Skeletal muscle tissue (tissue), 4 donors: ENCODE results near the gene CHRDL1. TPM values are rescaled to one million over a fixed set of nuclear protein-coding genes. Genes with fewer than 3 reads are reported as not detected.
A peak's percentile ranks its signal among the peaks of the same experiment; 100 is the strongest.
"Not testable (repeated sequence)": the region's sequence is repeated elsewhere in the genome, so short reads cannot be mapped to it uniquely, and the experiment has no call there.

Source experiments
- H3K27ac ChIP-seq: one replicate; pipeline ENCODE4 v1.7.0; 2013; ENCODE audit warnings: mild to moderate bottlenecking, low read depth, low read length, inconsistent platforms
- H3K27me3 ChIP-seq, 3 donors: one replicate each; pipeline ENCODE4 v1.7.0; 2013; ENCODE audit warnings: low read length in 3 of 3; ENCODE audit not compliant: control insufficient read depth in 3 of 3, insufficient read depth in 3 of 3
- H3K36me3 ChIP-seq, 3 donors: one replicate each; pipeline ENCODE4 v1.7.0; 2013; ENCODE audit warnings: low read length in 3 of 3; ENCODE audit not compliant: control insufficient read depth in 3 of 3, insufficient read depth in 3 of 3
- H3K4me1 ChIP-seq, 3 donors: one replicate each; pipeline ENCODE4 v1.7.0; 2013; ENCODE audit warnings: low read length in 3 of 3, mild to moderate bottlenecking in 3 of 3; ENCODE audit not compliant: control insufficient read depth in 3 of 3, insufficient read depth in 3 of 3
- H3K4me3 ChIP-seq, 3 donors: one replicate each; pipeline ENCODE4 v1.7.0; 2013; ENCODE audit warnings: low read length in 3 of 3
- H3K9ac ChIP-seq, 3 donors: one replicate each; pipeline ENCODE4 v1.7.0; 2013; ENCODE audit warnings: low read length in 3 of 3, mild to moderate bottlenecking in 3 of 3, moderate library complexity in 2 of 3, low read depth in 1 of 3
- H3K9me3 ChIP-seq, 3 donors: one replicate each; pipeline ENCODE4 v1.7.0; 2013; ENCODE audit warnings: low read length in 3 of 3; ENCODE audit not compliant: control insufficient read depth in 3 of 3
- total RNA-seq: library from RNA; depleted of rRNA; stranded (reverse); fragments of >200 nt; gene quantifications from one replicate; pipeline ENCODE4 v1.2.3, GENCODE V29; 2014
- donor health status: Osteomylitis.

The CHRDL1 gene
- total RNA-seq: 12.5 TPM

DNA sequence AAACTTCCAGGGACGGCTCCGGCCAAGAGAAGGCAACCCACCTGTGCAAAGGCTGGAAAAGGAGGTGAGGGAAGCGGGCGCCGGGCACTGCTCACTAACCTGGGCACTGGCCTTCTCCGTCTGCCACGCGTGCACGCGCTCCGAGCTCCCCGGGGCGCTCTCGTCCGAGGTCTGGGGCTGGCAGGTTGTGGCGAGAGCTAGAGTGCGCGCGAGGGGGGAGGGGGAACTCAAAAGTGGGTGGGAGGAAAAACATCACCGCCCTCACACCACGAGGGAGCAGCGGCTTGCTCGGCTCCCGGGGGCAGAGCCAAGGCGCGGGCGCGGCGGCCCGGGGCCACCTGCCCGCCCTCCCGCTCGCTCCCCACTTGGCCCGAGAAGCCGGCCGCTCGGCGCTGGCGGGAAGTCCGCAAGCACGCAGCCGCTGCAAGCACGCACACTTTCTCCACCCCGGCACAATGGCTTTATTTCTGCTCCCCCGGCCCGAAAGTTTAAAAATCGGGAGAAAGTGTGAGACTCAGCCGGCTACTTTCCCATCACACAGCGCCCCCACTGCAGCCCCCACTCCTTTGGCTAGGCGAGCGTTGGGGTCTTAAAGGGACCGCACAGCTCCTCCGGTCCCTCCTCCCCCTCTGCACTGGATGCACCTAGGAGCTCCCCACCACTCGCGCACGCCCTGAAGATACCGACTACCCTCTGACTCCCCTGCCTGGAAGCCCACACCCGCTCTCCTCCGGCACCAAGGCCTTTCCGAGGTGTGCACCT is at the start of gene CHRDL1:
Gene CHRDL1, minus strand, starts transcription at position 173 of the 762 bp plus-strand sequence. CDS start 3,636 bp downstream, outside the sequence.
- Histone ChIP-seq H3K27ac (peak within 1 kb of the TSS; percentile 25), H3K9ac (peak within 1 kb of the TSS in 1 of 3 donors; percentile 25), H3K36me3 (no peaks in the 10 kb centered on the region), H3K9me3 (no peaks in the 10 kb centered on the region), H3K27me3 (peaks cover 0 to 21% (median 4%) of the 10 kb centered on the region in 3 donors), H3K4me3 (peak within 1 kb of the TSS; percentile 41 to 54 (median 43)), H3K4me1 (peaks cover 0 to 4% (median 2%) of the 10 kb centered on the region in 3 donors)

- Histone ChIP-seq H3K4me3 (no peak overlapping the region), H3K9me3 (no peaks in the 10 kb centered on the region), H3K36me3 (no peaks in the 10 kb centered on the region), H3K4me1 (no peaks in the 10 kb centered on the region), H3K27me3 (no peaks in the 10 kb centered on the region), H3K27ac (no peak overlapping the region), H3K9ac (no peak overlapping the region)
Observed at GRCh38 chrX:110836982-110837381, 41.4 kb upstream of the CHRDL1 start.

DNA sequence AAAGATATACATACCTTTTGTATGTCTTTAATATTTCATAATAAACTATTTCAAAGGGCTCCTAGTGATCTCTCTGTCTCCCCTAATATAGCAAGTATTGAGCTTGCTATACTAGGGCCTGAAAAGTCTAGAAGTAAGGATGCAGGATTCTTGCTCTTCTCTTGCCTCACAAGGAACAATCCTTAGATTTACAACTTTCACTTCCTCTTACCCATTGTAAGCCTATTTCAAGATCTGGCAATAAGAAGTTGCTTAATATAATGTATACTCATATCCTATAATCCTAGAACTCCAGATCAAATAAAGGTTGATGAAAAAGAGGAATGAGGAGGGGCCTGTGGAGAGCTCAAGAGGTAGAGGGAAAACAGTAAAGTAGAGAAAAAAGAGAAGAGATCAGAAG is 40.8 kb upstream of the CHRDL1 start:
- no peak overlapping the region for H3K27ac ChIP-seq
- no peak overlapping the region for H3K4me3 ChIP-seq
- H3K4me1 ChIP-seq: no peaks in the 10 kb centered on the region
- no peaks in the 10 kb centered on the region for H3K36me3 ChIP-seq
- no peak overlapping the region for H3K9ac ChIP-seq
- no peaks in the 10 kb centered on the region for H3K9me3 ChIP-seq
- no peaks in the 10 kb centered on the region for H3K27me3 ChIP-seq

GRCh38 chrX:110836001-110836400 is 40.4 kb upstream of the CHRDL1 start:
- no peak overlapping the region for H3K27ac ChIP-seq
- no peaks in the 10 kb centered on the region for H3K4me1 ChIP-seq
- no peaks in the 10 kb centered on the region for H3K27me3 ChIP-seq
- H3K36me3 ChIP-seq: no peaks in the 10 kb centered on the region
- no peak overlapping the region for H3K9ac ChIP-seq
- no peak overlapping the region for H3K4me3 ChIP-seq
- H3K9me3 ChIP-seq: no peaks in the 10 kb centered on the region

- H3K4me3 ChIP-seq: no peak overlapping the region
- H3K27me3 ChIP-seq: peaks cover 0 to 5% (median 0%) of the 10 kb centered on the region in 3 donors
- H3K27ac ChIP-seq: no peak overlapping the region
- H3K9me3 ChIP-seq: no peaks in the 10 kb centered on the region
- H3K36me3 ChIP-seq: no peaks in the 10 kb centered on the region
- H3K9ac ChIP-seq: no peak overlapping the region
- no peaks in the 10 kb centered on the region for H3K4me1 ChIP-seq
Observed at GRCh38 chrX:110825972-110826371, 30.4 kb upstream of the CHRDL1 start.

GRCh38 chrX:110816543-110816942 is 20.9 kb upstream of the CHRDL1 start:
- not testable (repeated sequence) for H3K4me3 ChIP-seq, H3K9me3 ChIP-seq

DNA sequence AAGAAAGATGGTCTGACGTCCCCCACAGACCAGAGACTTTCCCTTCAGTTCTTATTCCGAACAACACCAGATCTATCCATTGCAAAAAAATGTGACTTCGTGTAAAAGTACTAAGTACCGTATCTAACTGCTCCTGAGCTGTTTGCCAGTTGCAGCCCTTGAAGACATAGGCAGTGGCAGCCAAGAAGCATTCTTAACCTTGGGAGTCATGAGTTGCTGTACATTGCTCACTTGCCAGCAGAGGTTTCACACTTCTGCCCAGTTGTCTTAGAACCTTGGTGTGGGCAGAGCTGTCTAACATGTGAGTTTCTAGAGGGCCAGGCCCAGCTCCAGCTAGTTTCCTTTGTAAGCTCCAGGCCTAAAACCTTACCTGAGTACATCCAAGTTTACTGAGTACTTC is 10.5 kb upstream of the CHRDL1 start:
- Histone ChIP-seq H3K9me3 (no peaks in the 10 kb centered on the region), H3K9ac (no peak overlapping the region), H3K27ac (no peak overlapping the region), H3K36me3 (no peaks in the 10 kb centered on the region), H3K27me3 (no peaks in the 10 kb centered on the region), H3K4me3 (no peak overlapping the region), H3K4me1 (no peaks in the 10 kb centered on the region)

More at GRCh38 chrX:110816543-110816942, 20.9 kb upstream of the CHRDL1 start:
- H3K27me3 ChIP-seq, H3K9ac ChIP-seq, H3K27ac ChIP-seq, H3K4me1 ChIP-seq, H3K36me3 ChIP-seq: not testable (repeated sequence)

DNA sequence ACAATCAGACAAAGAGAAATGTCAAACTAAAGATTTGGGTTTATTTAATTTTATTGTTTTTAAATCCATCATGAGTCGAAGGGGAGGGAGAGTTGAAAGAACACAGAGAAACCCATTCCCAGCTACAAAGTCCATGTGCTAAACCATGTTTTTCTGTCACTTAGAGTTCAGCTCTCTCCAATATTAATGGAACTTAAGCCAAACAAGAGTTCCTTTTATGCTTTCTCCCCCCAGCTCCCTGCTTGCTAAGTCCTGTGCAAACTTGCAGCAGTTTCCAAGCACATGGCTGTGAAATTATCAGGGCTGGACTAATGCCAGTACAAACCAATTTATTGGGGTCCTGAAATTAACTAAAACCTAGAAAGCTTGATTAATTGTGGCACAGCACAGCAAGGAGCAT is 9.7 kb upstream of the CHRDL1 start:
- H3K27me3 ChIP-seq: no peaks in the 10 kb centered on the region
- H3K4me1 ChIP-seq: no peaks in the 10 kb centered on the region
- no peak overlapping the region for H3K9ac ChIP-seq
- H3K4me3 ChIP-seq: no peak overlapping the region
- H3K9me3 ChIP-seq: no peaks in the 10 kb centered on the region
- H3K36me3 ChIP-seq: no peaks in the 10 kb centered on the region
- no peak overlapping the region for H3K27ac ChIP-seq

GRCh38 chrX:110804446-110804845 is 8.8 kb upstream of the CHRDL1 start:
- Histone ChIP-seq H3K9me3 (no peaks in the 10 kb centered on the region), H3K9ac (no peak overlapping the region), H3K36me3 (no peaks in the 10 kb centered on the region), H3K4me3 (no peak overlapping the region), H3K27me3 (no peaks in the 10 kb centered on the region), H3K27ac (no peak overlapping the region), H3K4me1 (no peaks in the 10 kb centered on the region)

DNA sequence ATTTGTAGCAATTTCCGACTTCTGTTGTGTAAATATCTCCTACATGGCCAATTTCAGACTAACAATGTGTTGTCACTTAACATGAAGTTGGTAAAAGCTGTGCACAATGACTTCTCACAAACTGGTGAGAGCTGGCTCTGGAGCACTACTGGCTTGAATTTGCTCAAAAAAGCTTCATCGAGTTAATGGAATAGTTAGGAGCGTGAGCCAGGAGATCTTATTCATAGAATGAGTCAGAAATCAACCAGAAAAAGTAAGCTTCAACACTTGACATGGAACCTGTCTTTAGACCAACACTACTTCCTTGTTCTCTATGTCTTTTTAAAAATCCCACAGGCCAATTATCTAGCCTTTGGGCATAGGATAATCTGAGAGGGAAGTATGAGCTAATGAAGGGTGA is 7.9 kb upstream of the CHRDL1 start:
- Histone ChIP-seq H3K9me3 (no peaks in the 10 kb centered on the region), H3K27me3 (no peaks in the 10 kb centered on the region), H3K27ac (no peak overlapping the region), H3K9ac (no peak overlapping the region), H3K4me3 (no peak overlapping the region), H3K36me3 (no peaks in the 10 kb centered on the region), H3K4me1 (no peaks in the 10 kb centered on the region)
